Left renal cortex interstitium (tissue), 4 donors: ENCODE results near the gene GRIP1. TPM values are rescaled to one million over a fixed set of nuclear protein-coding genes. Genes with fewer than 3 reads are reported as not detected.

Experiments
- DNase-seq, 4 donors: peaks; one replicate each; pipeline ENCODE4 v3.0.0-alpha.2; 2013; ENCODE audit warnings: low read depth in 4 of 4, low spot score in 2 of 4, missing footprints in 1 of 4
- polyA plus RNA-seq, 4 donors: library from polyadenylated mRNA; unstranded; fragments of 120-200 nt; gene quantifications; one replicate each; pipeline ENCODE4 v1.2.1, GENCODE V29; 2013; ENCODE audit not compliant: insufficient read length in 4 of 4

GRIP1 gene
- polyA plus RNA-seq, 4 donors = 22.2 to 28.3 (median 23.2) TPM

GRCh38 chr12:66653796-66654195 lies 25.1 kb downstream of the GRIP1 start:
- no peak for DNase-seq

DNA sequence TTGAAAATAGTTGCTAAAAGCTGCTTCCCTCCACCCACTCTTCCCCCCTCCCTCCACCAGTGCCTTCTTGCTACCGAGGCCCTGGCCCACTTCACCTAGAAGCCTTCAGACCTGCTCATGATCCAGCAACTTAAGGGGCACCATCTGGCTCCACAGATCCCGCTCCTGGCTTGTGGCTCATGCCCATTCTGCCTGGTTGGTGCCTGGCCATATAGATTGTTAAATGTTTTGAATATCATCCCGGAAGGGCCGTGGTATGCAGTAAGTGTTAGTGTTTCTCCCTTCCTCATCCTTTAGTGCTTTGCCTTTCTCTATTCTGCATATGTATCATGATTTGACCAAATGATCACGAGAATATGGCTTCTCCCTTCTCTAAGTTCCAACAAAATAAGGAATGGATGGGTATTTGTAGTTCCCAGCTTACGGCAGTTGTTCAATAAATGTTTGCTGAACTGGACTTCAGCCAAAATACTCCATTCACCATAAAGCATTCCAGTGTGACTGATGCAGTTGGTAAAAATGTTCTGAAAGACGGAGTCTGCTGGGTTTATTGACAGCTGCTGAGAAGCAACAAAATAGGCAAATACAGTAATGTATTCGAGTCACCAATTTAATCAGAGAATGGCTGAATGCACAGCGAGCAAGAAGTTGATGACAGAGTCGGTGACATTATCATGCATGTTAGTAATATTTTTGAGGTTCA lies 30.7 kb downstream of the GRIP1 start:
- DNase-seq = no peak

DNA sequence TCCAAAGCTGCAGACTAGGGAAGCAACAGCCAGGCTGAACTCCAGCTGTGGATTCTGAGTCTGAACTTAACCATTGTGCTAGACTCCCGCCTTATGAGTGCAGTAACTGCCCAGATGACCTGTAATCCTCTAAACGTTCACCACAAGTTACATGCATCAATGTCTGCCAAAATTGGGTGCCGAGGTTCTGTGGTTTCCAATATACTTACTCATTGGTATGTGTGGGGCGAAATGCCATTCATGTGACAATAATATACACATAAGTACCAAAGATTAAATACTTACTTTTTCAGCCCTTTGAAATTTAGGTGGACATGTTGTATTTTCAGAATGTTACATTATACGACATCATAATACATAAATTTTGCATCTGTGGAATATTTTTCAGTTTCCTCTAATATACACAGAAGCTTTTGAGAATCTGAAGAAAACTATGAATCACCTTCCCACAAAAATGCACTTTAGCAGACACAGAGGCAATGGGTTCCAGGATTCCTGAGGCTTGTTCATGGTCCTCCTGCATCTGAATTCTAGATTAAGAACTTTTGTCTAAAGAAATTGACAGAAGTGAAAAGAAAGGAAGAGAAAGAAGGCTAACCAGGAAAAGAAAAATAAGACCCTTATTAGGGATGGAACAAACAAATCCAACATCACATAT lies 31.7 kb downstream of the GRIP1 start:
- DNase-seq = no peak

- no peak for DNase-seq
Observed at GRCh38 chr12:66644151-66644550, 34.7 kb downstream of the GRIP1 start.

- no peak for DNase-seq
Observed at GRCh38 chr12:66640691-66641460, 38.0 kb downstream of the GRIP1 start.

GRCh38 chr12:66638666-66639065 lies 40.2 kb downstream of the GRIP1 start:
- no peak for DNase-seq

DNA sequence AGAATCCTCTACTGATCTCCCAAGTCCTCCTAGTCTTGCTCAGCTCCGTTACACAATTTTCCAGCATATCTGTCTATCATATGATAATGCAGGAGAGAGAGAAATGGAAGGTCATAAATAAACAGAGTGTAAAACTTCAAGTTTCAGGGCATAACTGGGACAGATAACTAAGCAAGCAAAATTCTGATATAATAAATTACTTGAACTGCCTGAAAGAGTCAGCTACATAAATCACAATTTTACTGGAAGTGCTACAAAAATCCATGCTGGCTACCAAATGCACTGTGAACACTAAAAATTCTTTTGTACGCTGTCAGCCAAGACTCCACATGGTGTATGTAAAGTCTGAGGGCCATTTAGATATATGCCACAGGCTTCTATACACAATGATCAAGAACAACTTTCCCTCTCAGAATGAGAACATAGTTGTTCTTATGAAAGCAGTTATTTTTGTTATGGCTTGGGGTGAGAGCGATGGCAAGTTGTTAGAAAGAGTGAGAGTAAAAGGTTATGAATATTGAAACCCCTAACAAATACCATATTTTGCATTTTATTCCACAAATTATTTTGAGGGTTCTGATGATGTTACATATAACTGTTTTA lies 41.1 kb downstream of the GRIP1 start:
- no peak for DNase-seq

- no peak for DNase-seq
Observed at GRCh38 chr12:66636771-66637170, 42.1 kb downstream of the GRIP1 start.

- no peak for DNase-seq
Observed at GRCh38 chr12:66633676-66634075, 45.2 kb downstream of the GRIP1 start.

DNA sequence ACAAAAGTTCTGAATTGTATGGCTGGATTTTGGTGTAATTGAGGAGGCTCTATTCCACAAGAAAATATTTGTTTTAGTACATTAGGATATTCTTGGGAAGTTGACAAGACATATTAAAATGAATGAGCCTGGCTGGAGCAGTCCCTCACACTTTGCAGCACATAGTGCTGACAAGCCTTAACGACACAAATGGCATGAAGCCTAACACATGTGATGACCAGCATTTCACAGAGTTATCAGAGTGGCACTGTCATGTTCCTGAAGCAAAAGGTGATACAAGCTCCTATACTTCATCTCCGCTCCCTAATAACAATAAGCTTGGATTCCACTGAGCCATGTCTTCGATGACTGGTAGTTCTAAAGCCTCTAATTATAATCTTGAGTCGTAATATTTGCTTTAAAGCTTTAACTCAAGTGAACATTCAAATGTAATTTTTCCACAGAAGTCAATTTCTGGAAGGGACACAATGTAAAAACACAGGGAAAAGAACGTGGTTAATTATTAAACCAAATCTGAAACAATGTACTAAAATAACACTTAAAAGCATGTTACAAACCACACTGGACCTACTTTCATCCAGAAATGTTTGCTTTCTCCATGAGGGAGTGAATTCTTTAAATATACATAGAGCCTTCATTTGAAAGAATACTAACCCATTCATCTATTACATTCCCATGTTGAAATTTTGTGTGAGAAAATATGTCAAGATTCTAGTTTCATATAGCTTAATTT lies 49.6 kb downstream of the GRIP1 start:
- DNase-seq = no peak

DNA sequence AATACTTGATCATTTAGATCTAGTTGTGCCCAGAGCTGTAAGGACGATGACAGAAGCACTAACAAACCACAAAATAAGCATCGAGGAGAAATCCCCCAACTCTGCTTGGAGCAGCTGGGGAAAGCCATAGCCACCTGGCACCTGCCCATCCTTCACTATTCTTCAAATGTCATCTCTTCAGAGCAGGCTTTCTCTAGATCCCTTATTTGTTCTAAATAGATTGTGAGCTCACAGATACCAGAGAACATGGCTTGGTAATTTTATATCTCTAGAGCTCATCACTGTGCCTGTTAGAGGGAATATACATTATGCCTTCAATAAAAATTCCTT lies 50.9 kb downstream of the GRIP1 start:
- no peak for DNase-seq

- DNase-seq = no peak
Observed at GRCh38 chr12:66627270-66627987, 51.4 kb downstream of the GRIP1 start.

GRCh38 chr12:66624806-66625205 lies 54.1 kb downstream of the GRIP1 start:
- no peak for DNase-seq

DNA sequence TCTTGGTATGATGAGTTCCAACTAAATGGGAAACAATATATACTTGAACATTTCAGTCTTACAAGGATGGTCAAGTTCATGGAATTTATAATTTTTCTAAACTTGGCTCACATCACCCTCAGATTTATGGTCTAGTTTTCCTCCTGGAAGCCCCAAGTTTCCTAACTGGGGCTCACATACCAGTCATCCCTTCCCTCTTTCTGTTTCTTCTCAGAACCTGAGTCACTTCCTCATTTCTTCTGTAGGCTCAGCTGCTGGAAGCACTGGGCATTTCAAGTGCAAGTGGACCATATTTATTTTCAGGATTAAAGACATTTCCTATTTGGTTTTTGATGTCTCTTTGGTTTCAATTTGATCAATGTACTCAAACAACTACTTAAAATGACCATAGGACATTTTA lies 55.4 kb downstream of the GRIP1 start:
- DNase-seq = no peak

- DNase-seq = no peak
Observed at GRCh38 chr12:66620688-66621087, 58.2 kb downstream of the GRIP1 start.

DNA sequence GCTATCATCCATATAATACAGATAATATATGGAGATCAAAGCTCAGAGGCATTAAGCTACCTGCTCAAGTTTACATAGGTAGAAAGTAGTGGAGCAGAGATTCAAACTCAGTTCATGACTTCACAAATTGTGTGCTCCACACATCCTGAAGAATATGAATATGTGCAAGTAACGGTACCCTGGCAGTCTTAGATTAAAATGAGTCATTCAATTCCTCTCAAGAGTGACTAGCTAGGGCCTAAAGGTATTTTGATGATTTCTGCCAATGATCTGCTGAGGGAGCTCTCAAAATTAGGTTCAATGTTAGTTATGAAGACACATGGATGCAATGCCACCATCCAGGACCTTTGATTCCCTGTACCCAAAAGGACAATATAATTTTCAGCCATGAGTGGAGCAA lies 58.9 kb downstream of the GRIP1 start:
- no peak for DNase-seq

DNA sequence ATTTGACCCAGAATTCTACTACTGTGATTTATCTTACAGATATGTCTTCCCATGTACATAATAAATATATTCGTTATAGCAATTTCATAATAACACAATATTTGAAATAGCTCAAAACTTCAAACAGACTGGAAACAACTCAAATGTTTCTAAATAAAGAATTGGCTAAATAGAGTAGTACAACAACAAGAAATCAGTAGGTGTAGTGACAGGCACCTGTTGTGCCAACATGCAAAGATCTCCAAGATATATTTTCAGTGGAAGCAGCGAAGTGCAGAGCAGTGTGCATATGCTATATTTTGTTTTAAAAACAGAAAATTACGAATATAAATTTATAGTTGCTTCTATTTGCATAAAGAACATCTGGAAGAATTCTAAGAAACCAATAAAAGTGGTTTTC lies 60.9 kb downstream of the GRIP1 start:
- no peak for DNase-seq

DNA sequence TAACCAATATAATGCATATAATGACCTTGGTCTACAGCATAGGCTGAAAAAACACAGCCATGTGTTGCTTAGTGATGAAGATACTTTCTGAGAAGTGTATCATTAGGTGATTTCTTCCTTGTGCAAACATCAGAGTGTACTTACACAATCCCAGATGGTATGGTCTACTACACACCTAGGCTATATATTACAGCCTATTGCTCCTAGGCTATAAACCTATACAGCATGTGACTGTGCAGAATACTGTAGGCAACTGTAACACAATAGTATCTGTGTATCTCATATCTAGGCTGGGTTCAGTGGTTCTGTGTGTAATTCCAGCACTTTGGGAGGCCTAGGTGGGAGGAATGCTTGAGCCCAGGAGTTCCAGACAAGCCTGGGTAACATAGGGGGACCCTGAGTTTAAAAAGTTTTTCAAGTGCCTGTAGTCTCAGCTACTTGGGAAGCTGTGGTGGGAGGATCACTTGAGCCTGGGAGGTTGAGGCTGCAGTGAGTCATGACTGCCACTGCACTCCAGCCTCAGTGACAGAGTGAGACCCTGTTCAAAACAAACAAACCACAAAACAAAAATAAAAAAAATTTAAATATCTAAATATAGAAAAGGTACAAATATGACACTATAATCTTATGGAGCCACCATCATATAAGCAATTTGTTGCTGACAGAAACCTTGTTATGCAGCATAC lies 66.6 kb downstream of the GRIP1 start:
- DNase-seq = no peak

DNA sequence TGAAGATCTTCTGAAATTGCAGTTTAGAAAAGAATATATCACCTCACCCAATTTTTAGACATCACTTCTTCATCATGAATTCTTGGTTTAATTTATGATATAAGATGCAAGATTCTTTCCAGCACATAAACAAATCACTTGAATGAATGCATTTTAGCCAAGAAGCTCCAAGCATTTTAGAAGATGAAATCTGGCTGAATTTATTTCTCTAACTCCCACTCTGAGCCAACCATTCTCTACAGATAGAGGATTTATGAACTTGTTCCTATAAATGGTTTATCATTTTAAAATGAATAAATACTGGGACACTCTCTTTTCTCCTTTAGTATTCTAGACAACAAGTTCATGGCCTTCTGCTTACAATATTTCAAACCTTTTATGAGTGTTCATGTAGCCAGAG lies 71.7 kb downstream of the GRIP1 start:
- DNase-seq = no peak

- no peak for DNase-seq
Observed at GRCh38 chr12:66605293-66605692, 73.6 kb downstream of the GRIP1 start.
